MM.1S (cell line): ENCODE measurements around the gene REG4.
A peak's percentile ranks its signal among the peaks of the same experiment; 100 is the strongest.

Experiments used
- DNase-seq: peaks from one replicate; pipeline ENCODE4 v3.0.0-alpha.2; 2015
- H2AFZ ChIP-seq: fragments of 300-600 bp; sonication (generic); 2 replicates; pipeline ENCODE4 v1.6.0; 2016; ENCODE audit warnings: antibody characterized with exemption, low read length
- H3F3A ChIP-seq: fragments of 300-600 bp; sonication (generic); 2 replicates; pipeline ENCODE4 v1.6.1; 2016; ENCODE audit warnings: mild to moderate bottlenecking, antibody characterized with exemption, low read length, moderate library complexity, mixed read lengths; ENCODE audit not compliant: insufficient read depth
- H3K27ac ChIP-seq: fragments of 300-600 bp; sonication (generic); 2 replicates; pipeline ENCODE4 v1.5.1; 2016; ENCODE audit warnings: mild to moderate bottlenecking, low read length
- H3K27me3 ChIP-seq: fragments of 300-600 bp; sonication (generic); replicated peaks from 2 replicates; pipeline ENCODE4 v1.6.0; 2016; ENCODE audit warnings: low read length; ENCODE audit not compliant: insufficient read depth
- H3K36me3 ChIP-seq: fragments of 300-600 bp; sonication (generic); replicated peaks from 2 replicates; pipeline ENCODE4 v1.6.1; 2016; ENCODE audit warnings: mild to moderate bottlenecking, low read length, mixed read lengths; ENCODE audit not compliant: insufficient read depth
- H3K4me1 ChIP-seq: fragments of 300-600 bp; sonication (generic); 2 replicates; pipeline ENCODE4 v1.6.1; 2016; ENCODE audit warnings: low read length, mixed read lengths
- H3K4me2 ChIP-seq: fragments of 300-600 bp; sonication (generic); 2 replicates; pipeline ENCODE4 v1.6.0; 2016; ENCODE audit warnings: low read depth, low read length
- H3K4me3 ChIP-seq: fragments of 300-600 bp; sonication (generic); 2 replicates; pipeline ENCODE4 v1.5.1; 2016; ENCODE audit warnings: low read length, mixed read lengths
- H3K79me2 ChIP-seq: fragments of 300-600 bp; sonication (generic); 2 replicates; pipeline ENCODE4 v1.6.1; 2016; ENCODE audit warnings: mixed run types, low read length, mixed read lengths
- H3K9ac ChIP-seq: fragments of 300-600 bp; sonication (generic); 2 replicates; pipeline ENCODE4 v1.6.1; 2016; ENCODE audit warnings: low read length, mixed read lengths
- H3K9me2 ChIP-seq: fragments of 300-600 bp; sonication (generic); replicated peaks from 2 replicates; pipeline ENCODE4 v1.6.1; 2016; ENCODE audit warnings: mild to moderate bottlenecking, low read length, mixed read lengths; ENCODE audit not compliant: insufficient read depth
- H3K9me3 ChIP-seq: fragments of 300-600 bp; sonication (generic); replicated peaks from 2 replicates; pipeline ENCODE4 v1.6.1; 2016; ENCODE audit warnings: mild to moderate bottlenecking, low read length, mixed read lengths; ENCODE audit not compliant: insufficient read depth
- H4K20me1 ChIP-seq: fragments of 300-600 bp; sonication (generic); 2 replicates; pipeline ENCODE4 v1.6.1; 2016; ENCODE audit warnings: mild to moderate bottlenecking, low read length, moderate library complexity, mixed read lengths; ENCODE audit not compliant: insufficient read depth
- EZH2 ChIP-seq: fragments of 300-600 bp; sonication (generic); optimal IDR thresholded peaks from 2 replicates; pipeline ENCODE3; 2017; ENCODE audit warnings: low read depth, mild to moderate bottlenecking, antibody characterized with exemption, low read length, mixed read lengths
- EZH2phosphoT487 ChIP-seq: fragments of 300-600 bp; sonication (generic); IDR thresholded peaks from 2 replicates; pipeline ENCODE4 v1.6.1; 2018; ENCODE audit warnings: antibody characterized with exemption, low read length
- TF ChIP-seq, protein P1 (sequence below): fragments of 300-600 bp; sonication (generic); IDR thresholded peaks from 2 replicates; pipeline ENCODE4 v1.5.1; 2016; ENCODE audit warnings: antibody characterized with exemption, low read length, mixed read lengths

REG4 gene

DNA sequence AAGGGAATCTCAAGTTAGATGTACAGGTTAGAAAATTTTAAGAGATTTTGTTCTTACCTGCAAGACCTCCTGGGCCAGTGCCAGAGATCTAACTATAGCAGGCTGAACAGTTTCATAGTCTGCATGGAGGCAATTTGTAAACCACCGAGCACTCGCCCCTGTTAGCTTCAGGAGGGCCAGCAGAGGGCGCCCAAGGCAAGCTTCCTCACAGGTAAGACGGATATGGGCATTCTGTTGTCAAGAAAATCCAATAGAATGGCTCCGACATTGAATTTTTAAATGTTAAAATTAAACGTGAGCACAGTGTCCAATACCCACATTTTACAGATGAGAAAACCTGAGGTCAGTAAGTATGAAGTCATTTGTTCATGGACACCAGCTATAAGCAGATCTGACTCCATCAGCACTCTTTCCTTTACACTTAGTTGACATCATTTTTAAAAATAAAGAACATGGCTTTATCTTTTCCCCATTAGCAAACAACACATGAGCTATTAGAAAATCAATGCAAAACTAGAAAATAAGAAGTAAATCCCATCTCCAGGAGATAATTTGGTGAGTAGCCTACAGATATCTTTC lies 2.2 kb downstream of the REG4 start:
- H3K4me1 ChIP-seq = 0 out of 2 replicates have a peak, but pooled peaks cover 4% of the 10 kb centered on the region
- no peaks in the 10 kb centered on the region for H3K27me3 ChIP-seq
- no peaks in the 10 kb centered on the region for H3K9me2 ChIP-seq
- H3K36me3 ChIP-seq = no peaks in the 10 kb centered on the region
- no peak overlapping the region for H3K9ac ChIP-seq
- no peak overlapping the region for H3K27ac ChIP-seq
- 0 out of 2 replicates have a peak overlapping the region, but pooled peaks have one; percentile 35 for H2AFZ ChIP-seq
- H4K20me1 ChIP-seq = no peaks in the 10 kb centered on the region
- no peaks in the 10 kb centered on the region for H3F3A ChIP-seq
- H3K4me3 ChIP-seq = no peak overlapping the region
- TF ChIP-seq, protein P1, sequence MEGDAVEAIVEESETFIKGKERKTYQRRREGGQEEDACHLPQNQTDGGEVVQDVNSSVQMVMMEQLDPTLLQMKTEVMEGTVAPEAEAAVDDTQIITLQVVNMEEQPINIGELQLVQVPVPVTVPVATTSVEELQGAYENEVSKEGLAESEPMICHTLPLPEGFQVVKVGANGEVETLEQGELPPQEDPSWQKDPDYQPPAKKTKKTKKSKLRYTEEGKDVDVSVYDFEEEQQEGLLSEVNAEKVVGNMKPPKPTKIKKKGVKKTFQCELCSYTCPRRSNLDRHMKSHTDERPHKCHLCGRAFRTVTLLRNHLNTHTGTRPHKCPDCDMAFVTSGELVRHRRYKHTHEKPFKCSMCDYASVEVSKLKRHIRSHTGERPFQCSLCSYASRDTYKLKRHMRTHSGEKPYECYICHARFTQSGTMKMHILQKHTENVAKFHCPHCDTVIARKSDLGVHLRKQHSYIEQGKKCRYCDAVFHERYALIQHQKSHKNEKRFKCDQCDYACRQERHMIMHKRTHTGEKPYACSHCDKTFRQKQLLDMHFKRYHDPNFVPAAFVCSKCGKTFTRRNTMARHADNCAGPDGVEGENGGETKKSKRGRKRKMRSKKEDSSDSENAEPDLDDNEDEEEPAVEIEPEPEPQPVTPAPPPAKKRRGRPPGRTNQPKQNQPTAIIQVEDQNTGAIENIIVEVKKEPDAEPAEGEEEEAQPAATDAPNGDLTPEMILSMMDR = peak; percentile 77
- TF ChIP-seq EZH2phosphoT487 = no peak
- no peak for TF ChIP-seq EZH2
- no peaks in the 10 kb centered on the region for H3K79me2 ChIP-seq
- peak overlapping the region; percentile 29; the same call in 1 of the 2 replicates for H3K4me2 ChIP-seq
- peak; percentile 57 for DNase-seq
- H3K9me3 ChIP-seq = no peaks in the 10 kb centered on the region

DNA sequence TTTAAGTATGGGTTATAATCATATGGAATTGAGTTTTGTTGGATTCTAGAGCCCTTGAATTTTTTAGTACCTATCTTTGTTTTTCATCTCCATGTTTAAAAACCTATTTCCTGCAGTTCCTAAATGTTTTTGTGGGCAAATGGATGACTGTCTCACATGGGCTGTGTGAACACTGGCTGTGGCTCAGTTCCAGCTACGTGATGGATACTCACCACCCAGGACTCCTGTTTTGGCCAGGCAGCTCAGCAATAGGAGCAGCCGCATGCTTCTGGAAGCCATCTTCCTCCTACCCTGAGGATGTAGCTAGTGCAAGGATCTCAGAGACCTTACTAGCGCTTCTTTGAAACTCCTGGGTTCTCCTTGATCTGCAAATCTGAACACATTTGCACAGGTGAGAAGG lies 2.8 kb downstream of the REG4 start:
- H2AFZ ChIP-seq = no peak overlapping the region
- no peaks in the 10 kb centered on the region for H3K9me3 ChIP-seq
- H3K36me3 ChIP-seq = no peaks in the 10 kb centered on the region
- peak overlapping the region; percentile 29; the same call in 1 of the 2 replicates for H3K4me2 ChIP-seq
- no peaks in the 10 kb centered on the region for H4K20me1 ChIP-seq
- H3K9ac ChIP-seq = no peak overlapping the region
- no peak overlapping the region for H3K4me3 ChIP-seq
- no peaks in the 10 kb centered on the region for H3K27me3 ChIP-seq
- H3K27ac ChIP-seq = no peak overlapping the region
- DNase-seq = no peak
- no peaks in the 10 kb centered on the region for H3F3A ChIP-seq
- H3K9me2 ChIP-seq = no peaks in the 10 kb centered on the region
- H3K4me1 ChIP-seq = 0 out of 2 replicates have a peak, but pooled peaks cover 4% of the 10 kb centered on the region
- TF ChIP-seq, protein P1 = no peak
- no peak for TF ChIP-seq EZH2
- H3K79me2 ChIP-seq = no peaks in the 10 kb centered on the region

- Histone ChIP-seq H3F3A (no peaks in the 10 kb centered on the region), H3K4me2 (no peak overlapping the region), H3K9me2 (no peaks in the 10 kb centered on the region), H3K9me3 (no peaks in the 10 kb centered on the region), H3K36me3 (no peaks in the 10 kb centered on the region), H4K20me1 (no peaks in the 10 kb centered on the region), H3K27ac (no peak overlapping the region), H3K4me1 (0 out of 2 replicates have a peak, but pooled peaks cover 4% of the 10 kb centered on the region), H3K79me2 (no peaks in the 10 kb centered on the region), H3K9ac (no peak overlapping the region), H3K4me3 (no peak overlapping the region), H3K27me3 (no peaks in the 10 kb centered on the region), H2AFZ (no peak overlapping the region)
- no peak for DNase-seq
- TF ChIP-seq, protein P1 = no peak
- no peak for TF ChIP-seq EZH2
Observed at GRCh38 chr1:119806489-119806888, 4.8 kb downstream of the REG4 start.
